ENCODE measurements around the gene SSBP3.

DNA sequence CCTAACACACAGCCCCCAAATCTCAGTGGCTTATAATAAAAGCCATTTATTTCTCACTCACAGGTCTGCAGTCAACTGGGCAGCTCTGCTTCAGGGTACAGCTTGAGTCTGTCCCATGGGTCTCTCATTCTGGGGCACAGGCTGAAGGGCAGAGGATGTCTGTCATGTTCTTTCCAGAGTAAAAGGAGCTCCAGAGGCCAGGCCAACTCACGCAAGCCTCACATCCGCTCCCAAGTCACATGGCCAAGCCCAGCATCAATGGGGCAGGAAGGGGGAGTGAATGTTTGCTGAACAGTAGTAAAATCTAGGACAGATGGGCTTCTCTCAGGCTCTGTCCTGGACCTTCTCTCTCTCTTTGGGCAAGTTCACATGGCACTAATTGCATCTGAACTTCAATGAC is 7.1 kb upstream of the SSBP3 start:
- TF ChIP-seq TARDBP (IDR thresholded peaks at IDR 0.05) (no peak), FOXK2 (IDR thresholded peaks at IDR 0.05) (no peak), ARNT (IDR thresholded peaks at IDR 0.05) (no peak), SUZ12 (IDR thresholded peaks at IDR 0.05) (no peak), BHLHE40 (IDR thresholded peaks at IDR 0.05; ENCODE audit: borderline replicate concordance) (no peak)
- TF ChIP-seq, protein P1, sequence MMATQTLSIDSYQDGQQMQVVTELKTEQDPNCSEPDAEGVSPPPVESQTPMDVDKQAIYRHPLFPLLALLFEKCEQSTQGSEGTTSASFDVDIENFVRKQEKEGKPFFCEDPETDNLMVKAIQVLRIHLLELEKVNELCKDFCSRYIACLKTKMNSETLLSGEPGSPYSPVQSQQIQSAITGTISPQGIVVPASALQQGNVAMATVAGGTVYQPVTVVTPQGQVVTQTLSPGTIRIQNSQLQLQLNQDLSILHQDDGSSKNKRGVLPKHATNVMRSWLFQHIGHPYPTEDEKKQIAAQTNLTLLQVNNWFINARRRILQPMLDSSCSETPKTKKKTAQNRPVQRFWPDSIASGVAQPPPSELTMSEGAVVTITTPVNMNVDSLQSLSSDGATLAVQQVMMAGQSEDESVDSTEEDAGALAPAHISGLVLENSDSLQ (IDR thresholded peaks at IDR 0.05): no peak

All from HEK293T (cell line).